ENCODE data around the gene CENPT. TPM values are rescaled to one million over a fixed set of nuclear protein-coding genes. Genes with fewer than 3 reads are reported as not detected.

Gene CENPT
- total and polyA plus RNA-seq, 2 of the 13 experiments (the other 11 are each of a cell fraction or from before 2014, with no cell fraction given), result 40.9 to 43.3 TPM

- peak; percentile 41; the same call in 1 of the 2 replicates for TF ChIP-seq MLXIP (CRISPR knock-in tag; IDR thresholded peaks at IDR 0.05; ENCODE audit: borderline replicate concordance)
- TF ChIP-seq SYNCRIP (IDR thresholded peaks at IDR 0.05; ENCODE audit: insufficient read depth, low read depth, low read length), result no peak
- TF ChIP-seq THAP11 (CRISPR knock-in tag; IDR thresholded peaks at IDR 0.05), result peak; percentile 77
- TF ChIP-seq ELK4 (CRISPR knock-in tag; IDR thresholded peaks at IDR 0.05; ENCODE audit: borderline replicate concordance), result no peak; the same call in 1 of the 2 replicates
- no peak for TF ChIP-seq BHLHE40 (IDR thresholded peaks at IDR 0.05; ENCODE audit: low read length)
- TF ChIP-seq TP53 (CRISPR knock-in tag; conservative IDR thresholded peaks at IDR 0.05), result 0 out of 2 replicates have a peak, but pooled peaks have one; percentile 80
- no peak for TF ChIP-seq POLR2AphosphoS2 (IDR thresholded peaks at IDR 0.05; ENCODE audit: low read depth, low read length)
- no peak for TF ChIP-seq TFAP4 (IDR thresholded peaks at IDR 0.05; ENCODE audit: borderline replicate concordance, low read depth)
- TF ChIP-seq TFDP2 (CRISPR knock-in tag; IDR thresholded peaks at IDR 0.05), result no peak
- TF ChIP-seq CERS6 (CRISPR knock-in tag; IDR thresholded peaks at IDR 0.05), result peak; percentile 85; the same call in 1 of the 2 replicates
- peak; percentile 79 for TF ChIP-seq POLR2AphosphoS5 (IDR thresholded peaks at IDR 0.05; ENCODE audit: low read depth, low read length)
- TF ChIP-seq THAP8 (CRISPR knock-in tag; IDR thresholded peaks at IDR 0.05; ENCODE audit: borderline replicate concordance), result no peak
- TF ChIP-seq TOE1 (CRISPR knock-in tag; IDR thresholded peaks at IDR 0.05), result no peak
- 0 out of 2 replicates have a peak, but pooled peaks have one; percentile 56 for TF ChIP-seq ZNF746 (CRISPR knock-in tag; IDR thresholded peaks at IDR 0.05)
- TF ChIP-seq DNMT1 (CRISPR knock-in tag; IDR thresholded peaks at IDR 0.05), result 0 out of 2 replicates have a peak, but pooled peaks have one; percentile 52
- 0 out of 2 replicates have a peak, but pooled peaks have one; percentile 13 for TF ChIP-seq STAG1 (CRISPR knock-in tag; IDR thresholded peaks at IDR 0.05)
- TF ChIP-seq MXD4 (CRISPR knock-in tag; IDR thresholded peaks at IDR 0.05), result 0 out of 2 replicates have a peak, but pooled peaks have one; percentile 19
- peak; percentile 78; the same call in 1 of the 2 replicates for TF ChIP-seq ZZZ3 (CRISPR knock-in tag; IDR thresholded peaks at IDR 0.05; ENCODE audit: borderline replicate concordance)
- TF ChIP-seq PHF21A (CRISPR knock-in tag; IDR thresholded peaks at IDR 0.05), result 0 out of 2 replicates have a peak, but pooled peaks have one; percentile 3
- no peak for TF ChIP-seq SMYD3 (CRISPR knock-in tag; IDR thresholded peaks at IDR 0.05)
- TF ChIP-seq ISL2 (CRISPR knock-in tag; IDR thresholded peaks at IDR 0.05), result no peak; the same call in 1 of the 2 replicates
These were observed 45.6 kb upstream of the CENPT start, which contains the start of gene PSKH1 (continued) for GRCh38 chr16:67892899-67893742.
